Activated naive CD4-positive, alpha-beta T cell treated with anti-CD3 and anti-CD28 coated beads, Interleukin-2, amount 50 U/mL, for 24 hours (primary cell): ENCODE data around the gene ADH1B.
"Not testable (repeated sequence)": the region's sequence is repeated elsewhere in the genome, so short reads cannot be mapped to it uniquely, and the experiment has no call there.

Source experiments
- H3K27ac Mint-ChIP-seq: one replicate; pipeline ENCODE4 v1.8.0; 2021; ENCODE audit warnings: mild to moderate bottlenecking, mixed read lengths
- H3K27me3 Mint-ChIP-seq: one replicate; pipeline ENCODE4 v1.8.0; 2021; ENCODE audit warnings: mixed read lengths
- H3K36me3 Mint-ChIP-seq: one replicate; pipeline ENCODE4 v1.8.0; 2021; ENCODE audit warnings: mixed read lengths
- H3K4me1 Mint-ChIP-seq: one replicate; pipeline ENCODE4 v1.8.0; 2021; ENCODE audit warnings: mixed read lengths
- H3K4me3 Mint-ChIP-seq: one replicate; pipeline ENCODE4 v1.8.0; 2021; ENCODE audit warnings: mild to moderate bottlenecking, mixed read lengths
- H3K9me3 Mint-ChIP-seq: one replicate; pipeline ENCODE4 v1.8.0; 2021; ENCODE audit warnings: mixed read lengths

The ADH1B gene

DNA sequence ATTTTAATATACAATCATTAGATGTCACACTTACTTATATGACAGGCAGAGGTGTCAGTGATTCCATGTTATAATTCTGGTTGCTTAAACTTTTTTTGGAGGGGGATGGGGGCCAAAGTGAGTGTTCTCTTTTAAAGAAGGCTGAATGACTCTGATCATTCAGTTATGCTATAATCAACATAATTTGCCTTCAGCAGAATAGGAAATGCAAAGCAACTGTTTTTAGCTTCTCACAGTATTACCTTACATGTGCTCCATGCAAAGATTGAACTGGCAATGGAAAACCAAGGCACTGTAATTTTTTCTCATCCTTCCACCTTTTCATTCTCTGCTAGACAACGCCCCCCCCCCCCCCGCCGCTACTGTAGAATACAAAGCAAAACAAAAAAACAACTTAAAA is 18.0 kb upstream of the ADH1B start:
- Mint-ChIP-seq H3K4me1 (no peaks in the 10 kb centered on the region), H3K9me3 (no peaks in the 10 kb centered on the region), H3K27me3 (peaks cover 15% of the 10 kb centered on the region), H3K27ac (no peak overlapping the region), H3K36me3 (no peaks in the 10 kb centered on the region), H3K4me3 (no peak overlapping the region)

- no peaks in the 10 kb centered on the region for H3K9me3 Mint-ChIP-seq
- H3K36me3 Mint-ChIP-seq: no peaks in the 10 kb centered on the region
- H3K27ac Mint-ChIP-seq: no peak overlapping the region
- H3K4me1 Mint-ChIP-seq: no peaks in the 10 kb centered on the region
- no peak overlapping the region for H3K4me3 Mint-ChIP-seq
- H3K27me3 Mint-ChIP-seq: peaks cover 14% of the 10 kb centered on the region
These were observed 15.4 kb upstream of the ADH1B start for GRCh38 chr4:99336553-99336952.

DNA sequence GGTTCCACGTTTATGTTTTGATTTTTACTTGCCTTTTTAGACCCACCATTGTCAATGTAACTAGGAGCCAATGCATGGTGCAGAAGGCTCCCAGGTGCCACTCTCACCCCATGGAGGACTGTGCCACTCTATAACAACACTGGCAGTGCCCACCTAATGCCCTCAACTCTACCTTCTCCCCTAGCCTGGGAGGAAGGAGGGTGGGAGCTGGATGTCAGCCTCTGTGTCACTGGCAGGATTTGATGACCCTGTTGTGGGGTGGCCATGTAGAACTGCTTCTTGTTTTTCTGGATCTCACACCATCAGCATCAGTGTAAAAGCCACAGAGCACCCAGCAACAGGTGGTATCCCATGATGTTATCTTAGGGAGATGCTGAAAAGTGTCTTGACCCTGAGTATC is 13.7 kb upstream of the ADH1B start:
- Mint-ChIP-seq H3K27me3 (peaks cover 12% of the 10 kb centered on the region), H3K9me3 (no peaks in the 10 kb centered on the region), H3K4me3 (no peak overlapping the region), H3K27ac (no peak overlapping the region), H3K4me1 (no peaks in the 10 kb centered on the region), H3K36me3 (no peaks in the 10 kb centered on the region)

DNA sequence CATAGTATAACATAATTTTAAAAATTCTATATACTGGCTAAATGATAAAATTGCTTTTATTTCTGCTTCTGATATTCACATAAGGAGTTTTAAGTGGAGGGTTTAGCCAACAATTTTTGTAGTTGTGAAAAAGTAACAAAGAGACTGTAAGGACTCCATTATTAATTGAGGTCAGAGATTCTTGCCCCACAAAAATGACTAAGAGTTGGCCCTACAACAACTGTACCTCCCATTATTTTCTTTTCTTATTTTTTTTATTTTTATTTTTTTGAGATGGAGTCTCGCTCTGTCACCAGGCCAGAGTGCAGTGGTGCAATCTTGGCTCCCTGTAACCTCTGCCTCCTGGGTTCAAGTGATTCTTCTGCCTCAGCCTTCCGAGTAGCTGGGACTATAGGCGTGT is 9.4 kb upstream of the ADH1B start:
- H3K9me3 Mint-ChIP-seq: no peaks in the 10 kb centered on the region

DNA sequence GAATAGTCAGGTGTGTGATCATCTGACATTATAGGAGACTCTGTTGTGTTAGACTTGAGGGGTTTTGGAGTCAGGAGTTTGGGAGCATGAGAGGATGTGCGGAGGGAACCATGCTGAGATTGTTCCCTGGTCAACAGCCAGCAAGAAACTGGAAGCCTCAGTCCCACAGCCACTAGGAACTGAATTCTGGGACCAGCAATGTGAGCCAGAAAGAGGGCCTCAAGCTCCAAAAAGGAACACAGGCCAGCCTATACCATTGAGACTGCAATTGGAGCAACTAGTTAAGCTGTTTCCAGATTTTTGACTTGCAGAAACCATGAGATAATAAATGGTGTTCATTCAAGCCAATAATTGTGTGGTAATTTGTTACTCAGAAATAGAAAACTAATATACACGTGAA is 8.7 kb upstream of the ADH1B start:
- no peaks in the 10 kb centered on the region for H3K4me1 Mint-ChIP-seq
- peaks cover 2% of the 10 kb centered on the region for H3K27me3 Mint-ChIP-seq
- no peak overlapping the region for H3K27ac Mint-ChIP-seq
- no peak overlapping the region for H3K4me3 Mint-ChIP-seq
- H3K36me3 Mint-ChIP-seq: no peaks in the 10 kb centered on the region
- no peaks in the 10 kb centered on the region for H3K9me3 Mint-ChIP-seq

More for the DNA sequence above, 9.4 kb upstream of the ADH1B start:
- H3K4me1 Mint-ChIP-seq: no peaks in the 10 kb centered on the region
- H3K27me3 Mint-ChIP-seq: peaks cover 7% of the 10 kb centered on the region
- no peak overlapping the region for H3K4me3 Mint-ChIP-seq
- H3K36me3 Mint-ChIP-seq: no peaks in the 10 kb centered on the region
- H3K27ac Mint-ChIP-seq: no peak overlapping the region

DNA sequence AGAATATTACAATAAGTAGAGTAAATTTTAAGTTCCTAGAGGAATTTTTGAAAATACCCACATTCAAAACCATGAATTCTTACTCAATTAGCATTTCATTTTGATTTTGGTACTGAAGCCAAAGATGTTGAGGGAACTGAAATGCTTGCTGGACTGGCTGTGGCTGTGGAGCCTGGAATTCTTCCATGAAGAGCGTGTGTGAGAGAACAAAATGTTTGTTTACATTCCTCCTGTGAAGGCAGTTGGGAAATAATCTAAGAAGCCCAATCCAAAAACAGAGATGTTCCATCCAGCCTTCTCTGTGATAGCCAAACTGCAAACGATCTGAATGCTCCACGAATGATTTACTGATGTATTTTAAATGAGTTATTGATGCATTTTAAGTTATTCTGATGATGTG is 3.8 kb upstream of the ADH1B start:
- Mint-ChIP-seq H3K27me3 (peaks cover 4% of the 10 kb centered on the region), H3K27ac (no peak overlapping the region), H3K36me3 (no peaks in the 10 kb centered on the region), H3K4me3 (no peak overlapping the region), H3K4me1 (no peaks in the 10 kb centered on the region), H3K9me3 (no peaks in the 10 kb centered on the region)

DNA sequence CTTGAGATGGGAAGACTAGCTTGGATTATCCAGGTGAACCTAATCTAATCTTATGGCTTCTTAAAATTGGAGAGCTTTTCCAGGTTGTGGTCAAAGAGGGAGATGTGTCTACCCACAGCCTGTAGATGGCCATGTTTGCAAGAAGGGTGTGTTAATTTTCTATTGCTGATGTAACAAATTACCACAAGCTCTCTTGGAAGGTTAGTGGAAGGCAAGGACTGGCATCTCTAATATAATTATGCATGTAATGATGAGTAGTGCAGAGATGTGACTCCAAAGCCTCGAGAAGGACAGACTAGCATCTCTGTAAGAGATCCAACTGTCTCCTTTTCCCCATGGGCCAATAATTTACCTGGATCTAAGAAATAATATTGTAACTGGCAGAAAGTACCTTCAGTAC is 3.2 kb upstream of the ADH1B start:
- Mint-ChIP-seq H3K9me3 (no peaks in the 10 kb centered on the region), H3K36me3 (no peaks in the 10 kb centered on the region), H3K27ac (no peak overlapping the region), H3K27me3 (peaks cover 5% of the 10 kb centered on the region), H3K4me1 (no peaks in the 10 kb centered on the region), H3K4me3 (no peak overlapping the region)

- H3K27ac Mint-ChIP-seq: no peak overlapping the region
- H3K4me3 Mint-ChIP-seq: no peak overlapping the region
- no peaks in the 10 kb centered on the region for H3K36me3 Mint-ChIP-seq
- H3K4me1 Mint-ChIP-seq: no peaks in the 10 kb centered on the region
- H3K9me3 Mint-ChIP-seq: no peaks in the 10 kb centered on the region
- H3K27me3 Mint-ChIP-seq: peaks cover 5% of the 10 kb centered on the region
These were observed 2.6 kb upstream of the ADH1B start for GRCh38 chr4:99323756-99324155.

DNA sequence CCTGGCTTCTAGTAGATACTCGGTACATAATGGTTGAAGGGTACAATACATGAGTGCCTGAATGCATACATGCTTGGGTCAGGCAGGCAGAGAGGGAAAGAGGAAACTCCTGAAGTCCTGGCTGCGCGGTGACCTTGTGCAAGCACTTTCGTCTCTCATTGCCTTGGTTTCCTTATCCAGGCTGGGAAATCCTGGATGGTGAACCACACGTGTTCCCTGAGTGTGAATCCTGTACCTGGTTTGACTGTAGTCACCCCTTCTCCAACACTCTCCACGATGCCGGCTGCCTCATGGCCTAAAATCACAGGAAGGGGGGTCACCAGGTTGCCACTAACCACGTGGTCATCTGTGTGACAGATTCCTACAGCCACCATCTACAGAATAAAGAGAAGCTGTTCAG is 3.4 kb downstream of the ADH1B start:
- H3K36me3 Mint-ChIP-seq, H3K4me3 Mint-ChIP-seq: not testable (repeated sequence)

GRCh38 chr4:99317354-99317753 is 3.8 kb downstream of the ADH1B start:
- Mint-ChIP-seq H3K36me3 (no peaks in the 10 kb centered on the region), H3K27me3 (peaks cover 6% of the 10 kb centered on the region), H3K27ac (no peak overlapping the region), H3K9me3 (no peaks in the 10 kb centered on the region), H3K4me3 (no peak overlapping the region), H3K4me1 (no peaks in the 10 kb centered on the region)

More for the DNA sequence above, 3.4 kb downstream of the ADH1B start:
- H3K27ac Mint-ChIP-seq, H3K9me3 Mint-ChIP-seq, H3K4me1 Mint-ChIP-seq, H3K27me3 Mint-ChIP-seq: not testable (repeated sequence)

GRCh38 chr4:99315839-99316238 is 5.4 kb downstream of the ADH1B start:
- Mint-ChIP-seq H3K27me3 (peaks cover 8% of the 10 kb centered on the region), H3K4me1 (no peaks in the 10 kb centered on the region), H3K9me3 (no peaks in the 10 kb centered on the region), H3K4me3 (no peak overlapping the region), H3K36me3 (no peaks in the 10 kb centered on the region), H3K27ac (no peak overlapping the region)

- Mint-ChIP-seq H3K4me3 (no peak overlapping the region), H3K36me3 (no peaks in the 10 kb centered on the region), H3K4me1 (no peaks in the 10 kb centered on the region), H3K9me3 (no peaks in the 10 kb centered on the region), H3K27ac (no peak overlapping the region), H3K27me3 (peaks cover 5% of the 10 kb centered on the region)
These were observed 7.0 kb downstream of the ADH1B start for GRCh38 chr4:99314211-99314610.

GRCh38 chr4:99310389-99310788 is 10.8 kb downstream of the ADH1B start:
- H3K9me3 Mint-ChIP-seq: no peaks in the 10 kb centered on the region
- no peak overlapping the region for H3K27ac Mint-ChIP-seq
- H3K4me1 Mint-ChIP-seq: no peaks in the 10 kb centered on the region
- H3K36me3 Mint-ChIP-seq: no peaks in the 10 kb centered on the region
- H3K27me3 Mint-ChIP-seq: peaks cover 8% of the 10 kb centered on the region
- H3K4me3 Mint-ChIP-seq: no peak overlapping the region

DNA sequence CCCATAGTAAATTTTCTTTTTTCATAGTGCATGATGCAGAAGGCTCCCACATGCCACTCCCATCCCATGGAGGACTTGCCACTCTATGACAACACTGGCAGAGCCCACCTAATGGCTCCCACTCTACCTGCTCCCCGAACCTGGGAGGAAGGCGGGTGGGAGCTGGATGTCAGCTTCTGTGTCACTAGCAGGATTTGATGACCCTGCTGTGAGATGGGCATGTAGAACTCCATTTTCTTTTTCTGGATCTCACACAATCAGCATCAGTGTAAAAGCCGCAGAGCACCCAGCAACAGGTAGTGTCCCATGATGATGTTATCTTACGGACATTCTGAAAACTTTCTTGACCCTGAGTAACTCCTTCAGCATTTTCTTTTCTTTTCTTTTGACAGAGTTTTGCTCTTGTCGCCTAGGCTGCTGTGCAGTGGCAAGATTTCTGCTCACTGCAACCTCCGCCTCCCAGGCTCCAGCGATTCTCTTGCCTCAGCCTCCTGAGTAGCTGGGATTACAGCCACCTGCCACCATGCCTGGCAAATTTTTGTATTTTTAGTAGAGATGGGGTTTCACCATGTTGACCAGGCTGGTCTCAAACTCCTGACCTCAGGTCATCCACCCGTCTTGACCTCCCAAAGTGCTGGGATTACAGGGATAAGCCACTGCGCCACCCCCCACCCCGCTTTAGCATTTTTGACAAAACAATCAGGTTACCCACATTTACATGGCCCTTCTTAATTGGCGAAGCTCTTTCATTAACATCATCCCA is 15.4 kb downstream of the ADH1B start:
- Mint-ChIP-seq H3K4me3 (no peak overlapping the region), H3K27ac (no peak overlapping the region), H3K36me3 (no peaks in the 10 kb centered on the region), H3K9me3 (no peaks in the 10 kb centered on the region), H3K4me1 (no peaks in the 10 kb centered on the region), H3K27me3 (peaks cover 3% of the 10 kb centered on the region)

GRCh38 chr4:99301376-99302164 is 19.6 kb downstream of the ADH1B start:
- H3K4me3 Mint-ChIP-seq: no peak overlapping the region
- H3K36me3 Mint-ChIP-seq: no peaks in the 10 kb centered on the region
- peaks cover 3% of the 10 kb centered on the region for H3K27me3 Mint-ChIP-seq
- no peak overlapping the region for H3K27ac Mint-ChIP-seq
- no peaks in the 10 kb centered on the region for H3K4me1 Mint-ChIP-seq
- H3K9me3 Mint-ChIP-seq: peaks cover 18% of the 10 kb centered on the region

DNA sequence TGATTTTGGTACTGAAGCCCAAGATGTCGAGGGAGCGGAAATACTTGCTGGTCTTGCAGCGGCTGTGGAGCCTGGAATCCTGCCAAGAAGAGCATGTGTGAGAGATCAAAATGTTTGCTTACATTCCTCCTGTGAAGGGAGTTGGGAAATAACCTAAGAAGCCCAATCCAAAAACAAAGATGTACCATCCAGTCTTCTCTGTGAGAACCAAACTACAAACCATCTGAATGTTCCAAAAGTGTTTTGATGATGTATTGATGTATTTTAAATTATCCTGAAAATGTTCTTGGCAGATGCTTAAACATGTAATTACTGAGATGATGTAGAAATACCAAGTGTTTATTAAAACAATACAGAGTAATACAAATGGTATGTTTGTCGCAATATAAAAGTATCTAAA is 20.3 kb downstream of the ADH1B start:
- H3K27ac Mint-ChIP-seq: no peak overlapping the region
- H3K36me3 Mint-ChIP-seq: no peaks in the 10 kb centered on the region
- H3K4me1 Mint-ChIP-seq: no peaks in the 10 kb centered on the region
- H3K27me3 Mint-ChIP-seq: peaks cover 2% of the 10 kb centered on the region
- H3K4me3 Mint-ChIP-seq: no peak overlapping the region
- peaks cover 24% of the 10 kb centered on the region for H3K9me3 Mint-ChIP-seq
